Right lobe of liver (tissue), 6 donors: ENCODE results near the gene GATD1. TPM values are rescaled to one million over a fixed set of nuclear protein-coding genes. Genes with fewer than 3 reads are reported as not detected.

Source experiments
- ATAC-seq, 4 donors: fragments of 200-7000 bp; cut with Tn5 transposase; one replicate each; pipeline ENCODE4 v1.9.1; 2020; ENCODE audit warnings: mild to moderate bottlenecking in 4 of 4, moderate library complexity in 4 of 4
- DNase-seq, 3 donors: peaks; one replicate each; pipeline ENCODE4 v3.0.0-alpha.2; 2020
- H3K27ac ChIP-seq, 3 donors: fragments of 200-600 bp; one replicate each; pipeline ENCODE4 v1.8.0; 2022
- H3K27me3 ChIP-seq, 2 donors: fragments of 200-600 bp; one replicate each; pipeline ENCODE4 v1.8.0; 2022
- H3K36me3 ChIP-seq, 4 donors: fragments of 200-600 bp; sonication (generic) in 1 of 4; one replicate each; pipeline versions ENCODE4 v1.5.1 to v1.8.0; 2017 to 2022; ENCODE audit warnings: control low read depth in 1 of 4
- H3K4me1 ChIP-seq, 4 donors: fragments of 200-600 bp; sonication (generic) in 1 of 4; one replicate each; pipeline versions ENCODE4 v1.5.1 to v1.8.0; 2017 to 2022; ENCODE audit warnings: control low read depth in 1 of 4
- H3K4me3 ChIP-seq, 3 donors: fragments of 200-600 bp; one replicate each; pipeline ENCODE4 v1.8.0; 2022
- H3K9me3 ChIP-seq, 4 donors: fragments of 200-600 bp; sonication (generic) in 1 of 4; one replicate each; pipeline versions ENCODE4 v1.5.1 to v1.8.0; 2017 to 2022; ENCODE audit warnings: control low read depth in 1 of 4
- CTCF ChIP-seq, 4 donors: fragments of 200-600 bp in 3 of 4; fragments of 450-650 bp in 1 of 4; IDR thresholded peaks; one replicate each; pipeline versions ENCODE4 v1.5.1 to v1.8.0; 2016 to 2022; ENCODE audit warnings: antibody characterized with exemption in 4 of 4, mild to moderate bottlenecking in 2 of 4
- POLR2A ChIP-seq: fragments of 450-650 bp; IDR thresholded peaks from one replicate; pipeline ENCODE4 v1.6.1; 2017; ENCODE audit warnings: antibody characterized with exemption, mild to moderate bottlenecking
- WGBS: methylation state at CpG from one replicate; pipeline ENCODE4 v1.1.6; 2018; ENCODE audit warnings: low coverage, low lambda C conversion rate; ENCODE audit not compliant: insufficient coverage; ENCODE audit errors: missing lambda C conversion rate; 5-methylcytosine and 5-hydroxymethylcytosine counted together
- intact Hi-C, 2 donors: fragments of 100-400 bp; cut with DNase I; formaldehyde crosslinking; loops; one replicate each; pipeline versions ENCODE4 v1.11.2 to v1.14.1; 2022
- total RNA-seq, 6 experiments: library from RNA; depleted of rRNA in 2 of 6; stranded (reverse); fragments of >200 nt in 2 of 6; fragmentation: NEBNext Ultra II Directional in 3 of 6; extraction: Animal tissue kit (Norgen Biotek cat#: 25700) in 3 of 6; gene quantifications; one replicate each; pipeline versions ENCODE4 v1.1.0 to v1.2.4, GENCODE V29; 2016 to 2023
- donor health status: DM: no; HTN: yes; CAD: no.
- donor health status: DM: no; HTN: no; CAD: no.
- donor health status: DM: no; HTN: no; CAD: no.
- donor health status: DM: no; HTN: yes; CAD: no.
- donor health status: DM: no; HTN: yes; CAD: no.

GATD1 gene
- total RNA-seq, 6 experiments from 2014 or later: 15.8 to 31.9 (median 27.7) TPM

GRCh38 chr11:721741-722345 lies 55.4 kb downstream of the GATD1 start:
- peaks cover 0 to 55% (median 6%) of the 10 kb centered on the region in 4 donors for H3K36me3 ChIP-seq
- WGBS: 61% methylated on average over 2 of the region's 33 CpGs
- no peaks in the 10 kb centered on the region for H3K27me3 ChIP-seq
- H3K4me3 ChIP-seq: no peak overlapping the region
- DNase-seq (peak; percentile 50 to 61 (median 58)), ATAC-seq (peak; percentile 5 to 31 (median 16))
- H3K9me3 ChIP-seq: no peaks in the 10 kb centered on the region
- TF ChIP-seq POLR2A (no peak), CTCF (IDR thresholded peaks at IDR 0.05) (no peak)
- no peak overlapping the region for H3K27ac ChIP-seq
- H3K4me1 ChIP-seq: no peaks in the 10 kb centered on the region
- intact Hi-C loops: loop anchor here (10.0 kb wide), 1 partner anchor 57 kb away; no protein-coding TSS in a partner anchor

GRCh38 chr11:721247-721740 lies 56.0 kb downstream of the GATD1 start:
- Histone ChIP-seq H3K9me3 (no peaks in the 10 kb centered on the region), H3K27me3 (no peaks in the 10 kb centered on the region), H3K4me1 (no peaks in the 10 kb centered on the region), H3K27ac (no peak overlapping the region), H3K36me3 (peaks cover 0 to 54% (median 8%) of the 10 kb centered on the region in 4 donors), H3K4me3 (no peak overlapping the region)
- intact Hi-C loops: loop anchor here (10.0 kb wide), 1 partner anchor 56 kb away; no protein-coding TSS in a partner anchor
- no peak for TF ChIP-seq POLR2A
- TF ChIP-seq CTCF (IDR thresholded peaks at IDR 0.05): no peak
- ATAC-seq: peak in 1 of 4 donors; percentile 2
- 56% methylated on average over 8 of the region's 28 CpGs for WGBS
- no peak for DNase-seq

GRCh38 chr11:720642-721246 lies 56.5 kb downstream of the GATD1 start:
- ATAC-seq (peak in 3 of 4 donors; percentile 19 to 74 (median 21)), DNase-seq (peak in 2 of 3 donors; percentile 55 to 82)
- Histone ChIP-seq H3K9me3 (no peaks in the 10 kb centered on the region), H3K27ac (no peak overlapping the region), H3K27me3 (no peaks in the 10 kb centered on the region), H3K4me3 (no peak overlapping the region), H3K36me3 (peaks cover 0 to 51% (median 8%) of the 10 kb centered on the region in 4 donors), H3K4me1 (no peaks in the 10 kb centered on the region)
- no peak for TF ChIP-seq CTCF (IDR thresholded peaks at IDR 0.05)
- TF ChIP-seq POLR2A: no peak
- 51% methylated on average over 24 of the region's 53 CpGs for WGBS
- intact Hi-C loops: loop anchor here (10.0 kb wide), 1 partner anchor 56 kb away; no protein-coding TSS in a partner anchor

- Histone ChIP-seq H3K27me3 (no peaks in the 10 kb centered on the region), H3K4me1 (peaks cover 0 to 3% (median 0%) of the 10 kb centered on the region in 4 donors), H3K9me3 (no peaks in the 10 kb centered on the region), H3K36me3 (peaks cover 0 to 48% (median 8%) of the 10 kb centered on the region in 4 donors), H3K27ac (no peak overlapping the region), H3K4me3 (no peak overlapping the region)
- intact Hi-C loops: loop anchor here (10.0 kb wide), 1 partner anchor 55 kb away; no protein-coding TSS in a partner anchor
- ATAC-seq (no peak), DNase-seq (peak in 2 of 3 donors; percentile 51 to 58)
- WGBS: 100% methylated on average over 1 of the region's 35 CpGs
- no peak for TF ChIP-seq CTCF (IDR thresholded peaks at IDR 0.05)
- no peak for TF ChIP-seq POLR2A
These were observed 57.2 kb downstream of the GATD1 start for GRCh38 chr11:720017-720641.
